GM21515 (cell line): Measurements from ENCODE around the gene ISG15.
"Not testable (repeated sequence)": the region's sequence is repeated elsewhere in the genome, so short reads cannot be mapped to it uniquely, and the experiment has no call there.

Experiments
- ATAC-seq: cut with Tn5 transposase; IDR thresholded peaks from one replicate; pipeline ENCODE4 v1.9.1; 2021; ENCODE audit not compliant: unreplicated experiment

Gene ISG15

GRCh38 chr1:993379-993995 lies 19.8 kb upstream of the ISG15 start:
- no peak for ATAC-seq

- ATAC-seq = not testable (repeated sequence)
Observed at GRCh38 chr1:994546-994945, 18.8 kb upstream of the ISG15 start.

- ATAC-seq = no peak
Observed at GRCh38 chr1:995665-996633, 17.3 kb upstream of the ISG15 start.

GRCh38 chr1:996851-997712 lies 16.2 kb upstream of the ISG15 start:
- ATAC-seq = no peak

- no peak for ATAC-seq
Observed at GRCh38 chr1:997713-997992, 15.6 kb upstream of the ISG15 start.

GRCh38 chr1:997993-998744 lies 15.1 kb upstream of the ISG15 start:
- ATAC-seq = no peak

- ATAC-seq = no peak
Observed at GRCh38 chr1:998745-998994, 14.6 kb upstream of the ISG15 start.

- no peak for ATAC-seq
Observed at GRCh38 chr1:998995-999724, 14.1 kb upstream of the ISG15 start.

- no peak for ATAC-seq
Observed at GRCh38 chr1:999725-1000356, 13.5 kb upstream of the ISG15 start, which contains the start of gene HES4. Gene HES4 (minus strand): TSS chr1:1000097. CDS start chr1:999973, 124 bp downstream.

GRCh38 chr1:1000357-1001056 lies 12.8 kb upstream of the ISG15 start:
- no peak for ATAC-seq

GRCh38 chr1:1001057-1001783 lies 12.1 kb upstream of the ISG15 start:
- no peak for ATAC-seq

GRCh38 chr1:1003618-1004419 lies 9.5 kb upstream of the ISG15 start:
- ATAC-seq = no peak

GRCh38 chr1:1004420-1004779 lies 8.9 kb upstream of the ISG15 start:
- ATAC-seq = no peak

- ATAC-seq = no peak
Observed at GRCh38 chr1:1004780-1005697, 8.3 kb upstream of the ISG15 start.

GRCh38 chr1:1005774-1006304 lies 7.5 kb upstream of the ISG15 start:
- ATAC-seq = no peak

GRCh38 chr1:1006305-1007159 lies 6.8 kb upstream of the ISG15 start:
- ATAC-seq = no peak
